ENCODE data around the gene CAMK4. TPM values are rescaled to one million over a fixed set of nuclear protein-coding genes. Genes with fewer than 3 reads are reported as not detected.
A peak's percentile ranks its signal among the peaks of the same experiment; 100 is the strongest.

Gene CAMK4
- total RNA-seq, 4 donors from 2014 or later, result 0.42 to 5.3 (median 3.5) TPM

DNA sequence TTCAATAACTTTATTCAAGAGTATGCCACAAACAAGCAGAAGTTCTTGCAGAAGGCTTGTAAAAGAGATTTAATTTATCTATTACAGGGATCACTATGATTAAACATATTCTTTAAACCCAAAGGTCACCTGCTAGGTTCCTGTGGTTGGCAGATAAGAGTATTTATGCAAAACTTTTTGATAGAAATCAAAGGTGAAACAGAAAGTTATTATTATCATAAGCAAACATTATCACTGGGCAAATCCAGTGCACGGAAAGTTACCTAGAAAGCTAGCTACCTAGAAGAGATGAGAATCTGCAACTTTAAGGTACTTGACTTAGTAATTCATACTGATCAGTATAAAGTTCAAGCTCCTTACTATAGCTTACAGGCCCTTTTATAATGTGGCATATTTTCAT lies 284.9 kb downstream of the CAMK4 start:
- H3K27me3 ChIP-seq, result no peaks in the 10 kb centered on the region
- no peak overlapping the region for H3K27ac ChIP-seq (replicated peaks in 1 of 4)
- no peaks in the 10 kb centered on the region for H3K9me3 ChIP-seq
- 86% methylated on average over 1 of the region's 1 CpG for WGBS
- peaks cover 0 to 6% (median 0%) of the 10 kb centered on the region in 4 donors for H3K36me3 ChIP-seq
- no peak for DNase-seq (ENCODE audit: extremely low spot score)
- peaks cover 10 to 42% (median 31%) of the 10 kb centered on the region in 4 donors for H3K4me1 ChIP-seq
- H3K4me3 ChIP-seq, result no peak overlapping the region
- no peak for TF ChIP-seq POLR2AphosphoS5 (IDR thresholded peaks at IDR 0.05)
- TF ChIP-seq, protein P1, sequence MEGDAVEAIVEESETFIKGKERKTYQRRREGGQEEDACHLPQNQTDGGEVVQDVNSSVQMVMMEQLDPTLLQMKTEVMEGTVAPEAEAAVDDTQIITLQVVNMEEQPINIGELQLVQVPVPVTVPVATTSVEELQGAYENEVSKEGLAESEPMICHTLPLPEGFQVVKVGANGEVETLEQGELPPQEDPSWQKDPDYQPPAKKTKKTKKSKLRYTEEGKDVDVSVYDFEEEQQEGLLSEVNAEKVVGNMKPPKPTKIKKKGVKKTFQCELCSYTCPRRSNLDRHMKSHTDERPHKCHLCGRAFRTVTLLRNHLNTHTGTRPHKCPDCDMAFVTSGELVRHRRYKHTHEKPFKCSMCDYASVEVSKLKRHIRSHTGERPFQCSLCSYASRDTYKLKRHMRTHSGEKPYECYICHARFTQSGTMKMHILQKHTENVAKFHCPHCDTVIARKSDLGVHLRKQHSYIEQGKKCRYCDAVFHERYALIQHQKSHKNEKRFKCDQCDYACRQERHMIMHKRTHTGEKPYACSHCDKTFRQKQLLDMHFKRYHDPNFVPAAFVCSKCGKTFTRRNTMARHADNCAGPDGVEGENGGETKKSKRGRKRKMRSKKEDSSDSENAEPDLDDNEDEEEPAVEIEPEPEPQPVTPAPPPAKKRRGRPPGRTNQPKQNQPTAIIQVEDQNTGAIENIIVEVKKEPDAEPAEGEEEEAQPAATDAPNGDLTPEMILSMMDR (IDR thresholded peaks at IDR 0.05), result no peak
- TF ChIP-seq EP300 (IDR thresholded peaks at IDR 0.05), result no peak
- no peak for TF ChIP-seq POLR2A (IDR thresholded peaks at IDR 0.05; ENCODE audit: low read depth)
- intact Hi-C loops (cut with DNase I), result no loop called here

DNA sequence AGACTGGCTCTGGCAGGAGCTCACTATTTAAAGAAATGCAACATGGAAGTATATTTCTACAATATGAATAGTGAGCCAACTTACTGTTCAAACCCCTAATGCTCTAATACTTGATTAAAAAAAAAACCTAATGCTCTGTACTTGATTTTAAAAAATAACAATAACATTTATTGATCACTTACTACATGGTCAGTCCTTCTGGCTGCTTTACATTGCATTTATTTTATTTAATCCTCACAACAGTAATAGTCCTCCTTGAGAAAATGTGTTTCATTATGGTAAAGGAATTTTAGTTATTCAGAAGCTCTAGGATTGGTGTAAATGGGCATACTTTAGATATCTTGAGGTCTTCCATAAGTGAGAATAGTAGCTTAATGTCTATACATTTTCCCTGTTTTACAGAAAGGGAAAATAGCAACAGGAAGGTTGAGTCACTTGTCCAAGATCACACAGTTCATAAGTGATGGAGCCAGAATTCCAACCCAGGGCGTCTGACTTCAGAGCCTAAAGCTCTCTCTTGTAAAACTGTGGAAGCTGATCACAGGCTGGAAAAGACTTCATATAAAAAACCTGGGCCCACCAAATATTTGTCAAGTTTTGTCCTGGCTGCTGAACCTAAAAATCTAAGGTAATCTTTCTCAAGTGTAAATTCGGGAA lies 287.1 kb downstream of the CAMK4 start:
- Histone ChIP-seq H3K36me3 (no peaks in the 10 kb centered on the region), H3K27ac (replicated peaks in 1 of 4) (peak overlapping the region; percentile 82 to 87 (median 84)), H3K4me1 (peaks cover 10 to 31% (median 21%) of the 10 kb centered on the region in 4 donors), H3K27me3 (no peaks in the 10 kb centered on the region), H3K9me3 (no peaks in the 10 kb centered on the region), H3K4me3 (peak overlapping the region; percentile 67 to 89 (median 81))
- 12% methylated on average over 2 of the region's 2 CpGs for WGBS
- DNase-seq (ENCODE audit: extremely low spot score), result no peak
- intact Hi-C loops (cut with DNase I), result no loop called here
- TF ChIP-seq POLR2A (IDR thresholded peaks at IDR 0.05; ENCODE audit: low read depth) (no peak), POLR2AphosphoS5 (IDR thresholded peaks at IDR 0.05) (no peak), EP300 (IDR thresholded peaks at IDR 0.05) (no peak)
- TF ChIP-seq, protein P1 (IDR thresholded peaks at IDR 0.05), result no peak

DNA sequence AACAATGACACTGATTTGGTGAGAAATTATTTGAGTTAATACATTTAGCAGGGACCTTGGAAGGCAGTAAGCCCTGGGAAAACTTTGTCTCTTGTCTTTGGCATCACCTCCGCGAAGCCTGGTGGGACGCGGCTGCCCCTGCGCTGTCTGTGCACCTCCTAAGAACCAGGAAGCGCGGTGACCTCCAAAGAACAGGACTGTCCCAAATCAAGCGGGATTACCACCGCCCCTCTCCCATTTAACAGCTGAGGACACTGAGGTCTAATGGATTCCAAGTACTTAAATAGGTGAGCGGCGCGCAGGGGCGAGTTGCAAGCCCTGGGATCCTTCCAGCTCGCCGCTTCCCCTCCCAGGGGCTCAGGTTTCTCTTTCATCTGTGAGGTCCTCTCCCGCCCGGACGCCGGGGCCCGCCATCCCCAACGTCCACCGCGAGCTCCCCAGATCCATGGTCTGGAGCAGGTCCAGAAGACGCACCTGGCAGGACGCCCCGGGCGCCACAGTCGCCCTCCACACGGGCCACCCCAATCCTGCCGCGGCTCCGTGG lies 287.7 kb downstream of the CAMK4 start:
- intact Hi-C loops (cut with DNase I), result no loop called here

DNA sequence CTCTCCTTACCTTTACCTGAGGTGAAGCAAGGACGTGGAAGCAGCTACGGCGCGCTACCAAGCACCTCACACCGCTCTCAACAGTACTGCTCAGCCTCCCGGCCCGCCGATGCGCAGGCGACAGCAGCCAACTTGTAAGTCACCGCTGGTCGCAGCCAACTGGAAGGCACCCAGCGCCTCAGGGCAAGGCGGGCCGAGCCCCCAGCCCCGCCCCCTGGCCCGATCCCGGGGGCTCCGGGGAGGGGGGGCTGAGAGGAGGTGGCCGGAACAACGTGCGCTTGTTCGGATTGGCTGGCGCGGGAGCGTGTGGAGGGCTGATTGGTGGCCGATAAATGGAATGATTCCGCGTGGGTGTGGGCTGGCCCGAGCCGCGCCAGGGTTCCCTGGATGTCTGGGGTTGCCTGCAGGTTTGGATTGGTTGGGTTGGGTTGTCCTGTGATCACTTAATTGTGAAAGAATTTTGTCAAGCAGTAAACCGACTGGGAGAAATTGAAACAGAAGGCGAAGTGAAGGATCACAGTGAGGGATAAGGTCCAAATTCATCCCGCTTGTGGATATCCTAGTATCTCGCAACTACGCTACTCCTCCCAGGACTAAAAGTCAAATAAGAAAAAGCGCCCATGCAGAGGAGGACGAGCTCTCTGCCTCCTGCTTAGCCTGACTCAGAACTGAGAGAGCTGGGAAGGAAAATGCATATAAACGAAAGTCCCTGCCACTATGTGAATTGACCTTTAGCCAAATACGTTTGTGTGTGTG lies 288.4 kb downstream of the CAMK4 start, which contains the start of gene STARD4:
Gene STARD4 (minus strand): TSS at position 161 of the 756 bp plus-strand sequence. CDS start 5,102 bp downstream, outside the sequence.
- H3K9me3 ChIP-seq, result no peaks in the 10 kb centered on the region
- peak within 1 kb of the TSS; percentile 67 to 89 (median 81) for H3K4me3 ChIP-seq
- no peaks in the 10 kb centered on the region for H3K27me3 ChIP-seq
- peak within 1 kb of the TSS; percentile 82 to 87 (median 84) for H3K27ac ChIP-seq (replicated peaks in 1 of 4)
- intact Hi-C loops (cut with DNase I), result no loop called here
- WGBS, result under 1% methylated on average over 29 of the region's 41 CpGs
- H3K4me1 ChIP-seq, result peaks cover 10 to 31% (median 21%) of the 10 kb centered on the region in 4 donors
- H3K36me3 ChIP-seq, result no peaks in the 10 kb centered on the region
- peak; percentile 98 for DNase-seq (ENCODE audit: extremely low spot score)
- TF ChIP-seq POLR2A (IDR thresholded peaks at IDR 0.05; ENCODE audit: low read depth) (no peak), POLR2AphosphoS5 (IDR thresholded peaks at IDR 0.05) (peak; percentile 85 to 88)

More for the DNA sequence above, 287.7 kb downstream of the CAMK4 start:
- TF ChIP-seq, protein P1 (IDR thresholded peaks at IDR 0.05), result no peak
- TF ChIP-seq POLR2A (IDR thresholded peaks at IDR 0.05; ENCODE audit: low read depth), result no peak
- no peak for TF ChIP-seq EP300 (IDR thresholded peaks at IDR 0.05)
- TF ChIP-seq POLR2AphosphoS5 (IDR thresholded peaks at IDR 0.05), result no peak
- Histone ChIP-seq H3K4me3 (peak overlapping the region; percentile 67 to 89 (median 81)), H3K4me1 (peaks cover 10 to 31% (median 21%) of the 10 kb centered on the region in 4 donors), H3K27me3 (no peaks in the 10 kb centered on the region), H3K9me3 (no peaks in the 10 kb centered on the region), H3K36me3 (no peaks in the 10 kb centered on the region), H3K27ac (replicated peaks in 1 of 4) (peak overlapping the region; percentile 82 to 87 (median 84))
- 0% methylated on average over 5 of the region's 32 CpGs for WGBS
- DNase-seq (ENCODE audit: extremely low spot score), result peak; percentile 92

DNA sequence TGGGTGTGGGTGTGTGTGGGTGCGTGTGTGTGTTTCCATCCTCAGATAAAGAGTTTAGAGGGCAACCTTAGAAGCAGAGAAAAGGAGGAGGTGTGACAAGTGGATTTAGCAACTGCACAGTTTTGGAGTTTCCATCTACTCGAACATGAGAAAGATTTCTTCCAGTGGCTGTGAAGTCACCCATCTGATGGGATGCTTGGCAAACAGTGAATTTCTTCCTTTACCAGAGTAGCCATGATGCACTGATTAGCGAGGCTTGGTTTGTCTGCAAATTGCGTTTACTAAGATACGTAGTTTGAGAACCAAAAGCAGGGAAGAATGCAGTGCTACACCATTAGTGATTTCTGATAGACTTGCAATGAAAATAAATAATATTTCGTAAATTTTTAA lies 288.9 kb downstream of the CAMK4 start:
- no peak for DNase-seq (ENCODE audit: extremely low spot score)
- H3K4me3 ChIP-seq, result peak overlapping the region; percentile 67 to 89 (median 81)
- 19% methylated on average over 6 of the region's 6 CpGs for WGBS
- H3K36me3 ChIP-seq, result no peaks in the 10 kb centered on the region
- peaks cover 10 to 31% (median 21%) of the 10 kb centered on the region in 4 donors for H3K4me1 ChIP-seq
- H3K27me3 ChIP-seq, result no peaks in the 10 kb centered on the region
- peak overlapping the region; percentile 82 to 87 (median 84) for H3K27ac ChIP-seq (replicated peaks in 1 of 4)
- H3K9me3 ChIP-seq, result no peaks in the 10 kb centered on the region
- TF ChIP-seq POLR2A (IDR thresholded peaks at IDR 0.05; ENCODE audit: low read depth) (no peak), EP300 (IDR thresholded peaks at IDR 0.05) (no peak), POLR2AphosphoS5 (IDR thresholded peaks at IDR 0.05) (no peak)
- TF ChIP-seq, protein P1 (IDR thresholded peaks at IDR 0.05), result no peak
- intact Hi-C loops (cut with DNase I), result no loop called here
